ACHN (cell line): ENCODE results near the gene KCNA1.

Experiments used
- DNase-seq: peaks from one replicate; pipeline ENCODE4 v3.0.0-alpha.2; 2015
- in situ Hi-C: cut with HindIII; loops from 2 replicates; pipeline ENCODE4 v1.10.0; 2017; ENCODE audit warnings: low sequenced_read_pairs, low pct_ligation_motif_present, low pct_unique_long_range_greater_than_20kb

The KCNA1 gene

GRCh38 chr12:4908684-4909409, 858 bp upstream of the KCNA1 start:
- DNase-seq = no peak
- in situ Hi-C loops = no loop called here

GRCh38 chr12:4909410-4909733, 333 bp upstream of the KCNA1 start:
- no peak for DNase-seq
- in situ Hi-C loops = no loop called here

- no peak for DNase-seq
- in situ Hi-C loops = no loop called here
These were observed 1.0 kb downstream of the KCNA1 start for GRCh38 chr12:4910502-4911315.

GRCh38 chr12:4911316-4911994, 1.8 kb downstream of the KCNA1 start:
- no peak for DNase-seq
- in situ Hi-C loops = no loop called here

GRCh38 chr12:4914720-4915119, 5.0 kb downstream of the KCNA1 start:
- in situ Hi-C loops = no loop called here
- no peak for DNase-seq

- in situ Hi-C loops = no loop called here
- no peak for DNase-seq
These were observed 6.0 kb downstream of the KCNA1 start for GRCh38 chr12:4915752-4916151.

GRCh38 chr12:4918950-4919660, 9.4 kb downstream of the KCNA1 start:
- no peak for DNase-seq
- in situ Hi-C loops = no loop called here

GRCh38 chr12:4932576-4932975, 22.9 kb downstream of the KCNA1 start:
- in situ Hi-C loops = no loop called here
- DNase-seq = no peak

GRCh38 chr12:4933411-4933810, 23.7 kb downstream of the KCNA1 start:
- in situ Hi-C loops = no loop called here
- DNase-seq = no peak

- DNase-seq = no peak
- in situ Hi-C loops = no loop called here
These were observed 24.8 kb downstream of the KCNA1 start for GRCh38 chr12:4934407-4935035.

GRCh38 chr12:4938900-4939299, 29.2 kb downstream of the KCNA1 start:
- in situ Hi-C loops = no loop called here
- DNase-seq = no peak

- DNase-seq = no peak
- in situ Hi-C loops = no loop called here
These were observed 29.8 kb downstream of the KCNA1 start for GRCh38 chr12:4939418-4940023.

- in situ Hi-C loops = no loop called here
These were observed 33.6 kb downstream of the KCNA1 start for GRCh38 chr12:4943067-4943937.

GRCh38 chr12:4943938-4944284, 34.2 kb downstream of the KCNA1 start:
- no peak for DNase-seq
- in situ Hi-C loops = no loop called here

More at GRCh38 chr12:4943067-4943937, 33.6 kb downstream of the KCNA1 start:
- no peak for DNase-seq

GRCh38 chr12:4947253-4947652, 37.5 kb downstream of the KCNA1 start:
- DNase-seq = no peak
- in situ Hi-C loops = no loop called here

- no peak for DNase-seq
- in situ Hi-C loops = no loop called here
These were observed 41.4 kb downstream of the KCNA1 start for GRCh38 chr12:4951083-4951482.

- DNase-seq = no peak
- in situ Hi-C loops = no loop called here
These were observed 41.9 kb downstream of the KCNA1 start for GRCh38 chr12:4951601-4952000.
